Right atrium auricular region (tissue), 2 donors: ENCODE measurements around the gene MYLIP. TPM values are rescaled to one million over a fixed set of nuclear protein-coding genes. Genes with fewer than 3 reads are reported as not detected.

ENCODE experiments used
- DNase-seq: peaks from one replicate; pipeline ENCODE4 v3.0.0-alpha.2; 2019; ENCODE audit warnings: low spot score
- H3K27ac ChIP-seq, 2 donors: fragments of 200-600 bp; sonication (generic); 1 replicate in 1 of 2; 2 replicates in 1 of 2; pipeline ENCODE4 v1.5.1; 2016 to 2019
- H3K27me3 ChIP-seq, 2 donors: fragments of 200-600 bp; sonication (generic); one replicate each; pipeline versions ENCODE4 v1.5.1 to v1.6.0; 2017 to 2019
- H3K36me3 ChIP-seq: fragments of 200-600 bp; sonication (generic); one replicate; pipeline ENCODE4 v1.5.1; 2016
- H3K4me1 ChIP-seq, 2 donors: fragments of 200-600 bp; sonication (generic); one replicate each; pipeline versions ENCODE4 v1.5.1 to v1.6.0; 2017 to 2019
- H3K4me3 ChIP-seq, 2 donors: fragments of 200-600 bp; sonication (generic); 1 replicate in 1 of 2; 2 replicates in 1 of 2; pipeline ENCODE4 v1.5.1; 2017 to 2019; ENCODE audit warnings: mild to moderate bottlenecking in 1 of 2, moderate library complexity in 1 of 2
- H3K9me3 ChIP-seq, 2 donors: fragments of 200-600 bp; sonication (generic); one replicate each; pipeline ENCODE4 v1.5.1; 2019
- CTCF ChIP-seq, 2 donors: fragments of 200-600 bp; sonication (generic); IDR thresholded peaks; one replicate each; pipeline ENCODE4 v1.5.1; 2019; ENCODE audit warnings: antibody characterized with exemption in 2 of 2
- microRNA-seq, 2 donors: library from miRNA; unstranded; fragments of <30 nt; microRNA quantifications; one replicate each; pipeline ENCODE4, GENCODE V29; 2016 to 2017; ENCODE audit warnings: borderline number of aligned reads in 2 of 2, borderline replicate concordance in 1 of 2
- total RNA-seq, 2 donors: library from RNA; depleted of rRNA; stranded (reverse); fragments of >200 nt; gene quantifications; one replicate each; pipeline ENCODE4 v1.1.0, GENCODE V29; 2016

Gene MYLIP
- total RNA-seq, 2 donors from 2014 or later = 15.6 to 25.1 TPM

- no peaks in the 10 kb centered on the region for H3K4me1 ChIP-seq
- H3K27ac ChIP-seq = no peak overlapping the region
- H3K36me3 ChIP-seq = no peaks in the 10 kb centered on the region
- no peak overlapping the region for H3K4me3 ChIP-seq
- DNase-seq = no peak
- TF ChIP-seq CTCF (IDR thresholded peaks at IDR 0.05) = no peak
- H3K27me3 ChIP-seq = no peaks in the 10 kb centered on the region
- no peaks in the 10 kb centered on the region for H3K9me3 ChIP-seq
These were observed 61.3 kb downstream of the MYLIP start for GRCh38 chr6:16190214-16190613.

GRCh38 chr6:16196260-16196983 lies 67.5 kb downstream of the MYLIP start:
- no peak for TF ChIP-seq CTCF (IDR thresholded peaks at IDR 0.05)
- no peak for DNase-seq
- no peaks in the 10 kb centered on the region for H3K4me1 ChIP-seq
- H3K4me3 ChIP-seq = no peak overlapping the region
- no peak overlapping the region for H3K27ac ChIP-seq
- no peaks in the 10 kb centered on the region for H3K9me3 ChIP-seq
- no peaks in the 10 kb centered on the region for H3K36me3 ChIP-seq
- no peaks in the 10 kb centered on the region for H3K27me3 ChIP-seq

- Histone ChIP-seq H3K4me1 (no peaks in the 10 kb centered on the region), H3K9me3 (no peaks in the 10 kb centered on the region), H3K36me3 (no peaks in the 10 kb centered on the region), H3K4me3 (no peak overlapping the region), H3K27ac (no peak overlapping the region), H3K27me3 (no peaks in the 10 kb centered on the region)
- DNase-seq = no peak
- no peak for TF ChIP-seq CTCF (IDR thresholded peaks at IDR 0.05)
These were observed 68.2 kb downstream of the MYLIP start for GRCh38 chr6:16196984-16197546.

Small RNA genes lying within 50 kb of the gene (microRNA-seq; reads per million reads assigned to microRNA genes)
- gene MIR4639 = 0 reads per million in 2 donors

Other genes starting within 250 kb of the MYLIP start
- gene GMPR, start 109.5 kb downstream of the MYLIP start, total RNA-seq = 10 to 100 TPM; 70.1 to 89.5 TPM